H1 (cell line): ENCODE measurements around the gene PLEKHM1. TPM values are rescaled to one million over a fixed set of nuclear protein-coding genes. Genes with fewer than 3 reads are reported as not detected.

Experiments used
- CTCF ChIA-PET: fragments of 300-600 bp; sonication (Branson Sonifier 250); formaldehyde crosslinking; loops from one replicate; lab custom pipeline; 2021; ENCODE audit not compliant: partially characterized antibody; lab: Charles Lee
- POLR2A ChIA-PET: fragments of 300-600 bp; sonication (Branson Sonifier 250); formaldehyde crosslinking; loops from one replicate; lab custom pipeline; 2021; ENCODE audit warnings: inconsistent platforms; ENCODE audit not compliant: partially characterized antibody; lab: Charles Lee
- DNase-seq, 2 experiments: peaks; one replicate each; pipeline versions ENCODE4 v3.0.0 to v3.0.0-alpha.2; 2010 to 2022; ENCODE audit warnings: low spot score in 2 of 2, low read depth in 1 of 2, mixed read lengths in 1 of 2
- FAIRE-seq: peaks from 2 replicates; lab custom pipeline; 2011; peaks lifted over from hg19 to GRCh38; lab: Jason Lieb, UNC
- H2AFZ ChIP-seq: 2 replicates; pipeline ENCODE4 v1.8.1; 2012; ENCODE audit warnings: low read length, inconsistent platforms
- H2AK5ac ChIP-seq: 2 replicates; pipeline ENCODE4 v1.6.1; 2013; ENCODE audit warnings: low read depth, low read length
- H2BK120ac ChIP-seq: replicated peaks from 2 replicates; pipeline ENCODE3; 2013; ENCODE audit warnings: low read depth, low read length, inconsistent platforms
- H2BK12ac ChIP-seq: 2 replicates; pipeline ENCODE4 v1.6.1; 2013; ENCODE audit warnings: low read depth, low read length
- H2BK15ac ChIP-seq: 2 replicates; pipeline ENCODE4 v1.6.1; 2013; ENCODE audit warnings: low read length
- H2BK20ac ChIP-seq: 2 replicates; pipeline ENCODE4 v1.6.1; 2013; ENCODE audit warnings: low read length
- H2BK5ac ChIP-seq: 2 replicates; pipeline ENCODE4 v1.6.1; 2013; ENCODE audit warnings: low read depth, low read length
- H3K14ac ChIP-seq: 2 replicates; pipeline ENCODE4 v1.6.1; 2013; ENCODE audit warnings: inconsistent platforms; ENCODE audit not compliant: insufficient read length
- H3K18ac ChIP-seq: 2 replicates; pipeline ENCODE4 v1.6.1; 2013; ENCODE audit warnings: low read length; ENCODE audit errors: extremely low read depth
- H3K23ac ChIP-seq: 2 replicates; pipeline ENCODE4 v1.6.1; 2013; ENCODE audit warnings: inconsistent platforms; ENCODE audit not compliant: insufficient read length
- H3K23me2 ChIP-seq: 2 replicates; pipeline ENCODE4 v1.6.1; 2013; ENCODE audit warnings: low read depth, low read length
- H3K27ac ChIP-seq: 2 replicates; pipeline ENCODE4 v1.6.1; 2011; ENCODE audit warnings: low read depth, low read length, inconsistent platforms
- H3K27me3 ChIP-seq, 4 experiments: replicated peaks in 1 of 4; 1 replicate in 1 of 4; 2 replicates in 3 of 4; pipeline versions ENCODE4 v1.6.1 to v1.8.1; 2011 to 2013; ENCODE audit warnings: low read length in 3 of 4, mild to moderate bottlenecking in 3 of 4, inconsistent platforms in 2 of 4, mixed read lengths in 2 of 4, moderate library complexity in 1 of 4; ENCODE audit not compliant: control insufficient read depth in 3 of 4, insufficient read depth in 3 of 4; ENCODE audit errors: extremely low read depth in 1 of 4
- H3K36me3 ChIP-seq, 4 experiments: 2 replicates each; pipeline versions ENCODE4 v1.6.1 to v1.8.1; 2011 to 2013; ENCODE audit warnings: mild to moderate bottlenecking in 4 of 4, low read length in 3 of 4, moderate library complexity in 2 of 4, control low read depth in 1 of 4, inconsistent platforms in 1 of 4; ENCODE audit not compliant: insufficient read depth in 4 of 4, control insufficient read depth in 2 of 4
- H3K4ac ChIP-seq: replicated peaks from 2 replicates; pipeline ENCODE3; 2013; ENCODE audit warnings: low read length, low read depth, mixed read lengths, inconsistent platforms; ENCODE audit not compliant: insufficient read length
- H3K4me1 ChIP-seq, 4 experiments: replicated peaks in 1 of 4; 1 replicate in 1 of 4; 2 replicates in 3 of 4; pipeline versions ENCODE4 v1.6.1 to v1.8.1; 2011 to 2013; ENCODE audit warnings: low read length in 3 of 4, inconsistent platforms in 2 of 4, mixed read lengths in 1 of 4; ENCODE audit not compliant: insufficient read depth in 4 of 4, control insufficient read depth in 3 of 4
- H3K4me2 ChIP-seq, 2 experiments: 2 replicates each; pipeline versions ENCODE4 v1.6.1 to v1.8.1; 2011 to 2013; ENCODE audit warnings: low read depth in 2 of 2, low read length in 2 of 2, control low read depth in 1 of 2, inconsistent platforms in 1 of 2, mild to moderate bottlenecking in 1 of 2; ENCODE audit not compliant: insufficient read depth in 1 of 2
- H3K4me3 ChIP-seq, 4 experiments: fragments of 200-600, 300-600 bp in 1 of 4; sonication (generic), shearing (Covaris generic), sonication (Bioruptor Twin) in 1 of 4; 2 replicates each; pipeline versions ENCODE4 v1.5.1 to v1.8.1; 2011 to 2016; ENCODE audit warnings: low read length in 4 of 4, low read depth in 3 of 4, control low read depth in 2 of 4, inconsistent platforms in 2 of 4, mild to moderate bottlenecking in 2 of 4, mixed read lengths in 1 of 4, moderate library complexity in 1 of 4; ENCODE audit not compliant: insufficient read depth in 2 of 4; ENCODE audit errors: extremely low read depth in 1 of 4
- H3K56ac ChIP-seq: replicated peaks from 2 replicates; pipeline ENCODE3; 2013; ENCODE audit warnings: low read depth, mild to moderate bottlenecking, mixed read lengths, low read length, inconsistent platforms; ENCODE audit not compliant: insufficient read length
- H3K79me1 ChIP-seq: 2 replicates; pipeline ENCODE4 v1.6.1; 2013; ENCODE audit warnings: low read depth, low read length, control low read depth
- H3K79me2 ChIP-seq, 2 experiments: 2 replicates each; pipeline versions ENCODE4 v1.6.1 to v1.8.1; 2012 to 2013; ENCODE audit warnings: low read length in 2 of 2, mild to moderate bottlenecking in 2 of 2, inconsistent platforms in 1 of 2; ENCODE audit not compliant: insufficient read depth in 2 of 2, control insufficient read depth in 1 of 2
- H3K9ac ChIP-seq, 4 experiments: replicated peaks in 1 of 4; 1 replicate in 1 of 4; 2 replicates in 3 of 4; pipeline versions ENCODE4 v1.6.1 to v1.8.1; 2011 to 2013; ENCODE audit warnings: low read depth in 3 of 4, low read length in 3 of 4, control low read depth in 2 of 4, mild to moderate bottlenecking in 2 of 4, moderate library complexity in 2 of 4, inconsistent platforms in 1 of 4; ENCODE audit errors: extremely low read depth in 1 of 4
- H3K9me3 ChIP-seq, 2 experiments: 2 replicates each; pipeline versions ENCODE4 v1.6.1 to v1.8.1; 2012 to 2013; ENCODE audit warnings: mild to moderate bottlenecking in 2 of 2, moderate library complexity in 2 of 2, control low read depth in 1 of 2, inconsistent platforms in 1 of 2, low read depth in 1 of 2, low read length in 1 of 2, mixed read lengths in 1 of 2; ENCODE audit not compliant: insufficient read depth in 2 of 2
- H4K20me1 ChIP-seq, 2 experiments: replicated peaks in 1 of 2; 2 replicates each; pipeline versions ENCODE3 to v1.8.1; 2011 to 2013; ENCODE audit warnings: inconsistent platforms in 2 of 2, low read length in 2 of 2, mild to moderate bottlenecking in 1 of 2; ENCODE audit not compliant: insufficient read depth in 2 of 2, control insufficient read depth in 1 of 2
- H4K5ac ChIP-seq: 2 replicates; pipeline ENCODE4 v1.6.1; 2013; ENCODE audit warnings: low read length, low read depth, mixed read lengths, inconsistent platforms; ENCODE audit not compliant: insufficient read length
- H4K8ac ChIP-seq: 2 replicates; pipeline ENCODE4 v1.8.0; 2013; ENCODE audit warnings: mild to moderate bottlenecking, moderate library complexity, low read length, inconsistent platforms; ENCODE audit not compliant: insufficient read depth; ENCODE audit errors: extremely low read depth
- H4K91ac ChIP-seq: replicated peaks from 2 replicates; pipeline ENCODE3; 2013; ENCODE audit warnings: low read length, mixed read lengths, inconsistent platforms; ENCODE audit not compliant: insufficient read length
- CBX5 ChIP-seq: fragments of 300-800, 300-1000 bp; sonication (generic); IDR thresholded peaks from 2 replicates; pipeline ENCODE4 v1.7.1; 2016; ENCODE audit warnings: antibody characterized with exemption, low read length, low read depth
- E2F6 ChIP-seq: IDR thresholded peaks from 2 replicates; pipeline ENCODE4 v1.6.1; 2012; ENCODE audit warnings: inconsistent platforms
- NANOG ChIP-seq: IDR thresholded peaks from 2 replicates; pipeline ENCODE4 v1.6.1; 2011; ENCODE audit warnings: low read length, low read depth, mild to moderate bottlenecking, inconsistent platforms; ENCODE audit not compliant: insufficient read depth, poor library complexity, severe bottlenecking
- SUZ12 ChIP-seq: fragments of 200-600 bp; sonication (generic); IDR thresholded peaks from 2 replicates; pipeline ENCODE4 v1.6.1; 2012; ENCODE audit warnings: mild to moderate bottlenecking, inconsistent platforms, low read length, moderate library complexity, mixed read lengths
- WGBS, 2 experiments: shearing (Covaris generic) in 1 of 2; methylation state at CpG; one replicate each; pipeline versions ENCODE4 v1.1.6 to v1.1.7; 2013 to 2015; ENCODE audit warnings: low lambda C conversion rate in 2 of 2, mixed read lengths in 2 of 2, inconsistent platforms in 1 of 2, low coverage in 1 of 2, missing lambda C conversion rate in 1 of 2; ENCODE audit not compliant: insufficient replicate concordance in 2 of 2, insufficient coverage in 1 of 2, insufficient read length in 1 of 2; ENCODE audit errors: extremely low coverage in 1 of 2, missing lambda C conversion rate in 1 of 2; 5-methylcytosine and 5-hydroxymethylcytosine counted together
- polyA plus RNA-seq, 7 experiments: library from polyadenylated mRNA; depleted of rRNA in 3 of 7; stranded (reverse) in 5 of 7; unstranded in 2 of 7; fragments of >200 nt in 5 of 7; fragments of 200-250 nt in 2 of 7; gene quantifications; 1 replicate in 5 of 7; 2 replicates in 1 of 7; 4 replicates in 1 of 7; pipeline versions ENCODE4 v1.2.1 to v1.2.3, GENCODE V29; 2011 to 2013; ENCODE audit warnings: missing spikeins in 2 of 7, mixed read lengths in 2 of 7
- total RNA-seq: library from RNA; stranded (reverse); fragmentation: NEBNext Ultra II Directional; extraction: Animal tissue kit (Norgen Biotek cat#: 25700); gene quantifications from 2 replicates; pipeline ENCODE4 v1.2.1, GENCODE V29; 2021

PLEKHM1 gene
- total and polyA plus RNA-seq, 2 of the 8 experiments (the other 6 are each of a cell fraction or from before 2014, with no cell fraction given), result 7.6 to 17.9 TPM

DNA sequence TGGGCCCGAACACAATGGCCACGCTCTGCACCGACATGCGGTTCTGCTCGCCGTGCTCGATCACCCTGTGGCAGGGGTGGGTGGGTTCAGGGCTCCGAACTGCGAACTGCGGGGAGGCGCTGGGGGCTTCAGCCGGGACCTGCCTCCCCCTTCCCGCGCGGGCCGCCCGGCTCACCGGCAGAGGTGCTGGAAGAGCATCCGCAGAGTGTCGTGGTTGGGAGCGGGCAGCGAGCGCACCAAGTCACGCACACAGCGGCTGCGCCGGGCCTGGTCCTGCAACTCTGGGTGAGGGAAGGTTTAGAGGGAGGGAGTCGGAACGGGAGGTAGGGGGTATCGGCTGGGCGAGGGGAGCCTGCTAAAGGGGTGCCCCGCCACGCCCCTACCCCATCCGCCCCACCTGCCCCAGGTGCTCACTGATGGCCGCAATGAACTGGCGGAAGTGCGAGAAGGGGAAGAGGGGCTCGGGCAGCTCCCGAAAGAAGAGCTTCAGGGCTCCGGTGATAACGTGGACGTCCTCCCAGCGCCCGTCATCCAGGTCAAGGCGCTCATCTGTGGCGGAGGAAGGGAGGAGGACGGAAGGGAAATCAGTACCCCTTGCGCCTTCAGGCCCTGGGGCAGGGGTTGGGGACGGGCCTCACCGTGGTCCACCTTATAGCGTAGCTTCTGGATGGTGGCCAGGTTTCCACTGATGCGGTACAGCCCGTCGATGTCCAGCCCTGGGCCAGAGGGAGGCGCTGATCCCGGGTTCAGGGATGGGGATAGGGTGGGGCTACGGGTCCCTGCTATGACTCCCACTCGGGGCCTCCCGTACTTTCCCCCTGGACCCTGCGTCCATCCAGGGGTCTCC lies 94.7 kb downstream of the PLEKHM1 start:
- no peak overlapping the region for H3K9ac ChIP-seq
- H2BK20ac ChIP-seq, result 0 out of 2 replicates have a peak overlapping the region, but pooled peaks have one; percentile 8
- H3K4me2 ChIP-seq, result peak overlapping the region in 1 of 2 experiments; percentile 41; a peak in 1 of 4 replicates
- no peak overlapping the region for H4K5ac ChIP-seq
- ChIA-PET CTCF (interaction anchor here (0.7 to 21.9 kb wide), 17 partner anchors 8 to 456 kb away, joined by 3 to 579 read pairs (median 8); partner anchors contain the start of genes ARHGAP27 and SPATA32), POLR2A (interaction anchor here (0.7 to 4.7 kb wide), 7 partner anchors 8 to 247 kb away, joined by 3 to 25 read pairs (median 3); partner anchors contain the start of genes HEXIM1 and MAP3K14)
- H4K20me1 ChIP-seq, result no peaks in the 10 kb centered on the region
- peak overlapping the region; percentile 87; the same call in 1 of the 2 replicates for H3K18ac ChIP-seq
- no peak overlapping the region for H3K23ac ChIP-seq
- DNase-seq (no peak), FAIRE-seq (no peak)
- H4K91ac ChIP-seq, result peak overlapping the region; percentile 75
- H3K79me1 ChIP-seq, result no peaks in the 10 kb centered on the region
- H2AFZ ChIP-seq, result peak overlapping the region; percentile 86; the same call in 1 of the 2 replicates
- TF ChIP-seq CBX5 (no peak), NANOG (no peak), SUZ12 (no peak), E2F6 (peak; percentile 41; the same call in 1 of the 2 replicates)
- H3K23me2 ChIP-seq, result no peaks in the 10 kb centered on the region; the same call in 1 of the 2 replicates
- no peak overlapping the region for H2AK5ac ChIP-seq
- H3K27me3 ChIP-seq, result peaks cover 0 to 2% (median 0%) of the 10 kb centered on the region in 4 experiments; a peak in 2 of 7 replicates
- 88% methylated on average over 38 of the region's 60 CpGs; no CpG with 5 or more reads in 1 of the 2 experiments for WGBS, 2 experiments
- H4K8ac ChIP-seq, result peak overlapping the region; percentile 98
- H3K56ac ChIP-seq, result no peak overlapping the region
- no peaks in the 10 kb centered on the region for H3K79me2 ChIP-seq
- peak overlapping the region; percentile 87; the same call in 1 of the 2 replicates for H2BK12ac ChIP-seq
- no peak overlapping the region for H2BK5ac ChIP-seq
- H3K4me3 ChIP-seq, result no peak overlapping the region
- H3K14ac ChIP-seq, result no peak overlapping the region
- H3K36me3 ChIP-seq, result peaks cover 0 to 7% (median 0%) of the 10 kb centered on the region in 4 experiments; a peak in 1 of 8 replicates
- 0 out of 2 replicates have a peak overlapping the region, but pooled peaks have one; percentile 61 for H2BK15ac ChIP-seq
- H3K9me3 ChIP-seq, result peaks cover 0 to 4% of the 10 kb centered on the region in 2 experiments; a peak in 1 of 4 replicates
- no peak overlapping the region for H2BK120ac ChIP-seq
- no peak overlapping the region for H3K27ac ChIP-seq
- H3K4ac ChIP-seq, result peak overlapping the region; percentile 39
- peaks cover 0 to 4% (median 3%) of the 10 kb centered on the region in 4 experiments; a peak in 4 of 7 replicates for H3K4me1 ChIP-seq
